ENCODE data around the gene HMG20A. TPM values are rescaled to one million over a fixed set of nuclear protein-coding genes. Genes with fewer than 3 reads are reported as not detected.

HMG20A gene
- total RNA-seq = 17.7 and 20.1 TPM in 2 replicates

DNA sequence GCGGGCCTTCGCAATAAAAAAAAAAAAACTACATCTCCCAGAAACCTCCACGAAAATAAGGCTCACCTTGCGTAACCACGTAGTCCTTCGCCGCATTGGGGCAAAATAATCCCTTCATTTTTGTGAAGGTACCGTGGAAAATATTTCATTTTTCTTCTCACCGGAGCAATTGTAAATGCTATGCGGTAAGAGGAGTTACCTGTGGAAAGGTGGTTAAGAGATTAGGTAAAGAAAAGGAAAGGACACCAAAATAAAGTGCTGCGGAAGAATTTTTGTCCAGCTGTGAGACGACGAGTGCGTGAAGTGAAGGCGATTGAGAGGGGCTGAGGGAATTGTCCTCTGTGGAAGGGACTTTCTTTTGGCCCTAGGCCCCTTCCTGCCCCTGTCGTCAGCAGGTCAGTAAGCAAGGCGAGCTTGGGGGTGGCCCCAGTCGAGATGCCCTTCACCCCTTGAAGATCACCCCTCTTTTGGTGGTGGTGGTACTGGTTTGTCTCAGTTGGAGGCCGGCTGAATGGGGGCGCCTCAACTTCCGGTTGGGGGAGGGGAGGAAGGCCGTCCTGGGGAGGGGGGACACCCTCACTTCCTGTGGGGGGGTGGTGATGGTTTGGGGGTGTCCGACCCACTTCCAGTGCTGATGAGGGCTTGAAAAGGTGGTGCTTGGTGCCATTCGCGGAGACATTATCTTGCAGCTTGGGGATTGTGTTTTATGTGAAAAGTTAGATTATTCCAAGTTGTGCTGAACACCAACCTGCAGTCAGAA is at the start of gene HMG20A:
TSS of gene HMG20A (plus strand) at position 279 of the 760 bp plus-strand sequence. CDS start 37,520 bp downstream, outside the sequence.

GRCh38 chr15:77419836-77420609 is 665 bp upstream of the HMG20A start, which contains the start of gene PEAK1:
TSS of gene PEAK1 (minus strand) at chr15:77420104. CDS start at chr15:77181926, 238,178 bp downstream.

Other genes starting within 250 kb of the HMG20A start
- 11.8 and 12.5 TPM in 2 replicates for gene PEAK1, start 784 bp upstream of the HMG20A start, total RNA-seq
- gene LINGO1, start 212.0 kb downstream of the HMG20A start, total RNA-seq = under 0.01 TPM in 1 of 2 replicates, not detected in the other